Astrocyte (in vitro differentiated cells and primary cell): ENCODE measurements around the gene ARAP2. TPM values are rescaled to one million over a fixed set of nuclear protein-coding genes. Genes with fewer than 3 reads are reported as not detected.

Source experiments
- DNase-seq: peaks from one replicate; pipeline ENCODE4 v3.0.0-alpha.2; 2010; ENCODE audit warnings: low read depth
- FAIRE-seq: peaks from 2 replicates; lab custom pipeline; 2011; peaks lifted over from hg19 to GRCh38; lab: Jason Lieb, UNC
- H2AFZ ChIP-seq: 2 replicates; pipeline ENCODE4 v1.6.0; 2012; ENCODE audit warnings: low read depth, low read length, inconsistent platforms
- H3K27ac ChIP-seq: 2 replicates; pipeline ENCODE4 v1.5.1; 2011; ENCODE audit warnings: low read depth, low read length, inconsistent platforms
- H3K27me3 ChIP-seq: 2 replicates; pipeline ENCODE4 v1.6.0; 2011; ENCODE audit warnings: low read length, inconsistent platforms; ENCODE audit not compliant: insufficient read depth
- H3K36me3 ChIP-seq: 2 replicates; pipeline ENCODE4 v1.5.1; 2011; ENCODE audit warnings: low read length, inconsistent platforms; ENCODE audit not compliant: insufficient read depth
- H3K4me1 ChIP-seq: 2 replicates; pipeline ENCODE4 v1.5.1; 2011; ENCODE audit warnings: low read length, inconsistent platforms; ENCODE audit not compliant: insufficient read depth
- H3K4me2 ChIP-seq: 2 replicates; pipeline ENCODE4 v1.6.0; 2012; ENCODE audit warnings: low read length, inconsistent platforms
- H3K4me3 ChIP-seq: 2 replicates; pipeline ENCODE4 v1.5.1; 2011; ENCODE audit warnings: low read depth, mild to moderate bottlenecking, low read length, inconsistent platforms; ENCODE audit not compliant: insufficient read depth
- H3K79me2 ChIP-seq: 2 replicates; pipeline ENCODE4 v1.6.0; 2012; ENCODE audit warnings: mild to moderate bottlenecking, low read length, inconsistent platforms; ENCODE audit not compliant: insufficient read depth
- H3K9ac ChIP-seq: 2 replicates; pipeline ENCODE4 v1.6.0; 2012; ENCODE audit warnings: mild to moderate bottlenecking, low read length, inconsistent platforms
- H3K9me3 ChIP-seq: 2 replicates; pipeline ENCODE4 v1.5.1; 2012; ENCODE audit warnings: low read depth, mild to moderate bottlenecking, low read length, inconsistent platforms; ENCODE audit not compliant: insufficient read depth
- H4K20me1 ChIP-seq: 2 replicates; pipeline ENCODE4 v1.6.0; 2012; ENCODE audit warnings: low read length, inconsistent platforms; ENCODE audit not compliant: insufficient read depth
- H3K27ac Mint-ChIP-seq: one replicate; pipeline ENCODE4 v1.8.0; 2021; ENCODE audit warnings: mild to moderate bottlenecking, mixed read lengths; ENCODE audit not compliant: unreplicated experiment
- H3K27me3 Mint-ChIP-seq: one replicate; pipeline ENCODE4 v1.8.0; 2021; ENCODE audit warnings: low read depth, mixed read lengths; ENCODE audit not compliant: unreplicated experiment
- H3K36me3 Mint-ChIP-seq: one replicate; pipeline ENCODE4 v1.8.0; 2021; ENCODE audit warnings: low read depth, mixed read lengths; ENCODE audit not compliant: unreplicated experiment
- H3K4me1 Mint-ChIP-seq: one replicate; pipeline ENCODE4 v1.8.0; 2021; ENCODE audit warnings: low read depth, mixed read lengths; ENCODE audit not compliant: unreplicated experiment
- H3K4me3 Mint-ChIP-seq: one replicate; pipeline ENCODE4 v1.8.0; 2021; ENCODE audit warnings: mild to moderate bottlenecking, moderate library complexity, mixed read lengths; ENCODE audit not compliant: unreplicated experiment
- H3K9me3 Mint-ChIP-seq: one replicate; pipeline ENCODE4 v1.8.0; 2021; ENCODE audit warnings: mild to moderate bottlenecking, mixed read lengths; ENCODE audit not compliant: unreplicated experiment
- EZH2 ChIP-seq: IDR thresholded peaks from 2 replicates; pipeline ENCODE4 v1.6.1; 2012; ENCODE audit warnings: mild to moderate bottlenecking, low read length, inconsistent platforms; ENCODE audit not compliant: insufficient read depth
- total RNA-seq: library from RNA; stranded (reverse); gene quantifications from 2 replicates; pipeline ENCODE4 v1.2.1, GENCODE V29; 2021
- TF ChIP-seq, protein P1 (sequence below): IDR thresholded peaks from 2 replicates; pipeline ENCODE4 v1.5.1; 2011; ENCODE audit warnings: low read depth, mild to moderate bottlenecking, inconsistent platforms, low read length, moderate library complexity; ENCODE audit not compliant: insufficient read depth

ARAP2 gene
- total RNA-seq, 1 donor from 2014 or later = 9.6 TPM

DNA sequence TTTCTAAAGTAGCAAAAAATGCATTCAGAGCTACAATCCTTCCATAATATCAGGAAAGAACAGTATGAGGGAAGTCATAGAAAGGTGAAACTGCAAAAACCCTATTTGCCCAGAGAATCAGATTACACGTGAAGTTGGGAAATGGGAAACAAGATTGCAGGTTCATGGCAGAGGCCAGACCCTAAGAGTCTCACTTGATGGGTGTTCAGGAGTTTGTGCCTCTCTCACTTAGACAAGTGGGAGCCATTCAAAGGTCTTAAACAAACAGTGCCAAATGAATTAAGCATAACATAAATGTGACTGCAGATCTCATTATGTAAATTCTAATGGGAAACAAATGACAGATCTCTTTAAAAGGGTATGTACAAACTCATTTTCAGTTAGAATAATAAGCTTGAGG is 91.6 kb downstream of the ARAP2 start:
- FAIRE-seq = no peak
- Mint-ChIP-seq H3K9me3 (no peaks in the 10 kb centered on the region), H3K27ac (no peak overlapping the region), H3K4me1 (no peaks in the 10 kb centered on the region), H3K36me3 (no peaks in the 10 kb centered on the region), H3K27me3 (no peaks in the 10 kb centered on the region), H3K4me3 (no peak overlapping the region)
- no peak overlapping the region for H2AFZ ChIP-seq
- H3K9me3 ChIP-seq = no peaks in the 10 kb centered on the region
- H3K4me1 ChIP-seq = no peaks in the 10 kb centered on the region
- H3K79me2 ChIP-seq = no peaks in the 10 kb centered on the region
- no peak overlapping the region for H3K4me2 ChIP-seq
- H3K9ac ChIP-seq = no peak overlapping the region
- no peaks in the 10 kb centered on the region for H3K36me3 ChIP-seq
- H3K27me3 ChIP-seq = no peaks in the 10 kb centered on the region
- H3K27ac ChIP-seq = no peak overlapping the region
- no peaks in the 10 kb centered on the region for H4K20me1 ChIP-seq
- no peak overlapping the region for H3K4me3 ChIP-seq
- DNase-seq = no peak
- TF ChIP-seq EZH2 = no peak
- TF ChIP-seq, protein P1, sequence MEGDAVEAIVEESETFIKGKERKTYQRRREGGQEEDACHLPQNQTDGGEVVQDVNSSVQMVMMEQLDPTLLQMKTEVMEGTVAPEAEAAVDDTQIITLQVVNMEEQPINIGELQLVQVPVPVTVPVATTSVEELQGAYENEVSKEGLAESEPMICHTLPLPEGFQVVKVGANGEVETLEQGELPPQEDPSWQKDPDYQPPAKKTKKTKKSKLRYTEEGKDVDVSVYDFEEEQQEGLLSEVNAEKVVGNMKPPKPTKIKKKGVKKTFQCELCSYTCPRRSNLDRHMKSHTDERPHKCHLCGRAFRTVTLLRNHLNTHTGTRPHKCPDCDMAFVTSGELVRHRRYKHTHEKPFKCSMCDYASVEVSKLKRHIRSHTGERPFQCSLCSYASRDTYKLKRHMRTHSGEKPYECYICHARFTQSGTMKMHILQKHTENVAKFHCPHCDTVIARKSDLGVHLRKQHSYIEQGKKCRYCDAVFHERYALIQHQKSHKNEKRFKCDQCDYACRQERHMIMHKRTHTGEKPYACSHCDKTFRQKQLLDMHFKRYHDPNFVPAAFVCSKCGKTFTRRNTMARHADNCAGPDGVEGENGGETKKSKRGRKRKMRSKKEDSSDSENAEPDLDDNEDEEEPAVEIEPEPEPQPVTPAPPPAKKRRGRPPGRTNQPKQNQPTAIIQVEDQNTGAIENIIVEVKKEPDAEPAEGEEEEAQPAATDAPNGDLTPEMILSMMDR = no peak

DNA sequence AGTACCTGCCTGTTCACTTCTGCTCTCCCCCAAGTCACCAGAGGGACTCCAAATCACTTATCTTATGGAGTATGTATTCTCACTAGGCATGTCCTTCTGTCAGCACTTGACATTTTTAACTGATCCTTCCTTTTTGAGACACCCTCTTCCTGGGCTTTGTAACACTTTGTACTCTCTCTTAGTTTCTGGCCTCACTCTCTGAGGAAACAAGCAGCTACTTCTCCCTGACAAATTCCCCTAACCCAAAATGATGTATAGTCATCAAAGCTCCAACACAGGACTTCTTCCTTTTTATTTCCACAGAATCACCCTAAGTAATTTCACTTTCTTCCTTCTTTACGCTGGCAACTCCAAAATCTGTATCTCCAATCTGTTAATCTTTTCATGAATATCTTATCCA is 101.8 kb downstream of the ARAP2 start:
- Histone ChIP-seq H3K9me3 (no peaks in the 10 kb centered on the region), H3K36me3 (no peaks in the 10 kb centered on the region), H3K27ac (no peak overlapping the region), H3K79me2 (no peaks in the 10 kb centered on the region), H3K9ac (no peak overlapping the region), H4K20me1 (no peaks in the 10 kb centered on the region), H3K4me1 (no peaks in the 10 kb centered on the region), H3K27me3 (no peaks in the 10 kb centered on the region), H3K4me2 (no peak overlapping the region), H2AFZ (no peak overlapping the region), H3K4me3 (no peak overlapping the region)
- Mint-ChIP-seq H3K4me3 (no peak overlapping the region), H3K4me1 (peaks cover 7% of the 10 kb centered on the region), H3K27me3 (no peaks in the 10 kb centered on the region), H3K9me3 (no peaks in the 10 kb centered on the region), H3K27ac (no peak overlapping the region), H3K36me3 (peaks cover 3% of the 10 kb centered on the region)
- no peak for DNase-seq
- no peak for TF ChIP-seq EZH2
- TF ChIP-seq, protein P1 = no peak
- no peak for FAIRE-seq

DNA sequence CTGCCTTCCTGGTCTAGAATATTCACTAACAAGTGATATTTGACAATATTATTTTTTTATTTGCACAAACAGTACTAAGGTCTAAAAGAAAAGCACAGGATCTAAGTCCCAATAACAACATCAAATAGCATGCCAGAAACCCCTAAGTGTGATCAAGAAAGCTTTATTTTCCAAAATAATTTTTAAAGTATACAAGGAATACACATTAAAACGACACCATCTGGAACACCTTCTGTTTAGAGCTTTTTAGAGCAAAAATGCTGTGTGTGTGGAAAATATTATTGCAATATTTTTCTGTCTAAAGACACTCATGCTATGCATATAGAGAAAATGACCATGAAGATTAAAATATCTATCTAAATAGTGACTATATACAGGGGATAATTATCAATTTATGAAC is 103.1 kb downstream of the ARAP2 start:
- Mint-ChIP-seq H3K4me1 (peaks cover 9% of the 10 kb centered on the region), H3K4me3 (no peak overlapping the region), H3K27me3 (no peaks in the 10 kb centered on the region), H3K9me3 (no peaks in the 10 kb centered on the region), H3K36me3 (peaks cover 3% of the 10 kb centered on the region), H3K27ac (no peak overlapping the region)
- no peak overlapping the region for H3K4me3 ChIP-seq
- no peaks in the 10 kb centered on the region for H3K27me3 ChIP-seq
- no peak overlapping the region for H3K27ac ChIP-seq
- no peaks in the 10 kb centered on the region for H3K9me3 ChIP-seq
- FAIRE-seq (no peak), DNase-seq (no peak)
- H3K79me2 ChIP-seq = no peaks in the 10 kb centered on the region
- H3K4me1 ChIP-seq = no peaks in the 10 kb centered on the region
- no peak overlapping the region for H3K4me2 ChIP-seq
- no peak overlapping the region for H2AFZ ChIP-seq
- H3K9ac ChIP-seq = no peak overlapping the region
- H4K20me1 ChIP-seq = no peaks in the 10 kb centered on the region
- H3K36me3 ChIP-seq = no peaks in the 10 kb centered on the region
- TF ChIP-seq, protein P1 = no peak
- TF ChIP-seq EZH2 = no peak
